HG03045 (cell line): ENCODE results near the gene SPATA18.
"Not testable (repeated sequence)": the region's sequence is repeated elsewhere in the genome, so short reads cannot be mapped to it uniquely, and the experiment has no call there.

Source experiments
- ATAC-seq: cut with Tn5 transposase; IDR thresholded peaks from one replicate; pipeline ENCODE4 v1.9.1; 2021; ENCODE audit warnings: mild to moderate bottlenecking, moderate library complexity; ENCODE audit not compliant: unreplicated experiment

SPATA18 gene

GRCh38 chr4:52051615-52052474 is 741 bp downstream of the SPATA18 start:
- peak; percentile 57 for ATAC-seq

GRCh38 chr4:52052475-52052780 is 1.3 kb downstream of the SPATA18 start:
- ATAC-seq, result peak; percentile 43

GRCh38 chr4:52054254-52054653 is 3.1 kb downstream of the SPATA18 start:
- no peak for ATAC-seq

GRCh38 chr4:52057196-52057595 is 6.1 kb downstream of the SPATA18 start:
- no peak for ATAC-seq

- ATAC-seq, result no peak
Measured at GRCh38 chr4:52058275-52058674, 7.2 kb downstream of the SPATA18 start.

GRCh38 chr4:52059372-52059771 is 8.3 kb downstream of the SPATA18 start:
- ATAC-seq, result no peak

GRCh38 chr4:52069571-52069970 is 18.5 kb downstream of the SPATA18 start:
- ATAC-seq, result no peak

GRCh38 chr4:52071791-52072546 is 20.9 kb downstream of the SPATA18 start:
- ATAC-seq, result no peak

- ATAC-seq, result no peak
Measured at GRCh38 chr4:52076731-52077130, 25.6 kb downstream of the SPATA18 start.

GRCh38 chr4:52079659-52080058 is 28.6 kb downstream of the SPATA18 start:
- ATAC-seq, result no peak

- ATAC-seq, result no peak
Measured at GRCh38 chr4:52081216-52081615, 30.1 kb downstream of the SPATA18 start.

- not testable (repeated sequence) for ATAC-seq
Measured at GRCh38 chr4:52086425-52086824, 35.3 kb downstream of the SPATA18 start.

- no peak for ATAC-seq
Measured at GRCh38 chr4:52091801-52092200, 40.7 kb downstream of the SPATA18 start.

GRCh38 chr4:52093466-52093865 is 42.4 kb downstream of the SPATA18 start:
- no peak for ATAC-seq

- no peak for ATAC-seq
Measured at GRCh38 chr4:52094376-52095145, 43.5 kb downstream of the SPATA18 start.

- no peak for ATAC-seq
Measured at GRCh38 chr4:52095374-52095773, 44.3 kb downstream of the SPATA18 start.

GRCh38 chr4:52096048-52096447 is 44.9 kb downstream of the SPATA18 start:
- ATAC-seq, result no peak

- ATAC-seq, result no peak
Measured at GRCh38 chr4:52098618-52099017, 47.5 kb downstream of the SPATA18 start.

GRCh38 chr4:52099860-52100461 is 48.9 kb downstream of the SPATA18 start:
- ATAC-seq, result no peak

- no peak for ATAC-seq
Measured at GRCh38 chr4:52102587-52102986, 51.5 kb downstream of the SPATA18 start.

GRCh38 chr4:52103319-52103718 is 52.2 kb downstream of the SPATA18 start:
- no peak for ATAC-seq
